Fibroblast of skin of abdomen (primary cell): Measurements from ENCODE around the gene VMP1.

Experiments used
- DNase-seq: peaks from one replicate; pipeline ENCODE4 v3.0.0-alpha.2; 2013

Gene VMP1

GRCh38 chr17:59711936-59712335 is 4.5 kb downstream of the VMP1 start:
- no peak for DNase-seq

GRCh38 chr17:59712862-59713261 is 5.4 kb downstream of the VMP1 start:
- DNase-seq: no peak

GRCh38 chr17:59714255-59714654 is 6.8 kb downstream of the VMP1 start:
- no peak for DNase-seq

GRCh38 chr17:59716427-59716826 is 9.0 kb downstream of the VMP1 start:
- DNase-seq: no peak

- no peak for DNase-seq
Observed at GRCh38 chr17:59719526-59719925, 12.1 kb downstream of the VMP1 start.

- no peak for DNase-seq
Observed at GRCh38 chr17:59722623-59723022, 15.2 kb downstream of the VMP1 start.

- DNase-seq: no peak
Observed at GRCh38 chr17:59723041-59723440, 15.6 kb downstream of the VMP1 start.

GRCh38 chr17:59723607-59724006 is 16.2 kb downstream of the VMP1 start:
- DNase-seq: no peak

- no peak for DNase-seq
Observed at GRCh38 chr17:59725691-59726090, 18.2 kb downstream of the VMP1 start.

- DNase-seq: no peak
Observed at GRCh38 chr17:59727817-59728533, 20.5 kb downstream of the VMP1 start.

- DNase-seq: no peak
Observed at GRCh38 chr17:59730268-59730834, 22.9 kb downstream of the VMP1 start.

- no peak for DNase-seq
Observed at GRCh38 chr17:59733697-59734096, 26.2 kb downstream of the VMP1 start.

- DNase-seq: no peak
Observed at GRCh38 chr17:59734226-59734625, 26.8 kb downstream of the VMP1 start.

- no peak for DNase-seq
Observed at GRCh38 chr17:59737324-59737723, 29.9 kb downstream of the VMP1 start.

GRCh38 chr17:59743842-59744241 is 36.4 kb downstream of the VMP1 start:
- no peak for DNase-seq

GRCh38 chr17:59745040-59745439 is 37.6 kb downstream of the VMP1 start:
- no peak for DNase-seq

GRCh38 chr17:59746849-59747445 is 39.5 kb downstream of the VMP1 start:
- peak; percentile 55 for DNase-seq

GRCh38 chr17:59748591-59748990 is 41.1 kb downstream of the VMP1 start:
- no peak for DNase-seq

GRCh38 chr17:59751955-59752413 is 44.5 kb downstream of the VMP1 start:
- no peak for DNase-seq

- peak; percentile 67 for DNase-seq
Observed at GRCh38 chr17:59752446-59752845, 45.0 kb downstream of the VMP1 start.

GRCh38 chr17:59752922-59753321 is 45.5 kb downstream of the VMP1 start:
- no peak for DNase-seq

GRCh38 chr17:59753522-59754467 is 46.3 kb downstream of the VMP1 start:
- DNase-seq: peak; percentile 91

- DNase-seq: peak; percentile 99
Observed at GRCh38 chr17:59754552-59754951, 47.1 kb downstream of the VMP1 start.
